Ureter (tissue), 1 donor: ENCODE measurements around the gene LRRIQ3. TPM values are rescaled to one million over a fixed set of nuclear protein-coding genes. Genes with fewer than 3 reads are reported as not detected.
A peak's percentile ranks its signal among the peaks of the same experiment; 100 is the strongest.
"Not testable (repeated sequence)": the region's sequence is repeated elsewhere in the genome, so short reads cannot be mapped to it uniquely, and the experiment has no call there.

Source experiments
- DNase-seq: peaks from one replicate; pipeline ENCODE4 v3.0.0-alpha.2; 2020; ENCODE audit warnings: low spot score
- total RNA-seq: library from RNA; stranded (reverse); gene quantifications from one replicate; pipeline ENCODE4 v1.2.4, GENCODE V29; 2023
- donor health status: DM: yes; HTN: yes; CAD: no.

The LRRIQ3 gene
- total RNA-seq = 1.6 TPM

- peak; percentile 96 for DNase-seq
Measured at GRCh38 chr1:74197657-74198552, at the start of gene LRRIQ3, which contains the start of gene FPGT. LRRIQ3 (minus strand) TSS chr1:74198176; CDS start chr1:74183684, 14,492 bp downstream. FPGT (plus strand) TSS chr1:74198242; CDS start chr1:74198279, 37 bp downstream.

- DNase-seq = no peak
Measured at GRCh38 chr1:74246315-74246714, 48.3 kb upstream of the LRRIQ3 start.

- no peak for DNase-seq
Measured at GRCh38 chr1:74245168-74245772, 47.3 kb upstream of the LRRIQ3 start.

GRCh38 chr1:74237787-74238186 lies 39.8 kb upstream of the LRRIQ3 start:
- no peak for DNase-seq

GRCh38 chr1:74237035-74237434 lies 39.1 kb upstream of the LRRIQ3 start:
- DNase-seq = no peak

GRCh38 chr1:74236440-74236839 lies 38.5 kb upstream of the LRRIQ3 start:
- DNase-seq = no peak

- no peak for DNase-seq
Measured at GRCh38 chr1:74235153-74235552, 37.2 kb upstream of the LRRIQ3 start, which contains the start of gene TNNI3K. TNNI3K (plus strand) TSS chr1:74235387; CDS start chr1:74235452, 65 bp downstream.

- no peak for DNase-seq
Measured at GRCh38 chr1:74223453-74223852, 25.5 kb upstream of the LRRIQ3 start.

- DNase-seq = no peak
Measured at GRCh38 chr1:74222701-74223100, 24.7 kb upstream of the LRRIQ3 start.

- no peak for DNase-seq
Measured at GRCh38 chr1:74215229-74215628, 17.3 kb upstream of the LRRIQ3 start.

- DNase-seq = no peak
Measured at GRCh38 chr1:74205266-74205665, 7.3 kb upstream of the LRRIQ3 start.

- DNase-seq = no peak
Measured at GRCh38 chr1:74199504-74199903, 1.5 kb upstream of the LRRIQ3 start.

- no peak for DNase-seq
Measured at GRCh38 chr1:74197255-74197654, 721 bp downstream of the LRRIQ3 start.

GRCh38 chr1:74195339-74195738 lies 2.6 kb downstream of the LRRIQ3 start:
- DNase-seq = no peak

- DNase-seq = no peak
Measured at GRCh38 chr1:74193908-74194307, 4.1 kb downstream of the LRRIQ3 start.

- DNase-seq = no peak
Measured at GRCh38 chr1:74180490-74180889, 17.5 kb downstream of the LRRIQ3 start.

GRCh38 chr1:74174423-74174822 lies 23.6 kb downstream of the LRRIQ3 start:
- DNase-seq = not testable (repeated sequence)

GRCh38 chr1:74162333-74162732 lies 35.6 kb downstream of the LRRIQ3 start:
- no peak for DNase-seq

- no peak for DNase-seq
Measured at GRCh38 chr1:74161497-74161896, 36.5 kb downstream of the LRRIQ3 start.

- DNase-seq = no peak
Measured at GRCh38 chr1:74160046-74160445, 37.9 kb downstream of the LRRIQ3 start.

GRCh38 chr1:74145086-74145485 lies 52.9 kb downstream of the LRRIQ3 start:
- no peak for DNase-seq

- not testable (repeated sequence) for DNase-seq
Measured at GRCh38 chr1:74117370-74117769, 80.6 kb downstream of the LRRIQ3 start.

- no peak for DNase-seq
Measured at GRCh38 chr1:74113333-74113732, 84.6 kb downstream of the LRRIQ3 start.
